Body of pancreas (tissue), 4 donors: ENCODE data around the gene SMYD4. TPM values are rescaled to one million over a fixed set of nuclear protein-coding genes. Genes with fewer than 3 reads are reported as not detected.

Experiments
- ATAC-seq: fragments of 150-250 bp; one replicate; pipeline ENCODE4 v1.9.1; 2016
- DNase-seq, 4 donors: peaks; one replicate each; pipeline ENCODE4 v3.0.0-alpha.2; 2019
- H3K27ac ChIP-seq, 4 donors: fragments of 200-600 bp; sonication (generic); 1 replicate in 3 of 4; 2 replicates in 1 of 4; pipeline versions ENCODE4 v1.5.1 to v1.6.1; 2016 to 2019; ENCODE audit warnings: mild to moderate bottlenecking in 1 of 4, mixed read lengths in 1 of 4, moderate library complexity in 1 of 4
- H3K27me3 ChIP-seq, 2 donors: fragments of 200-600 bp; sonication (generic); one replicate each; pipeline ENCODE4 v1.6.0; 2016; ENCODE audit warnings: mild to moderate bottlenecking in 1 of 2
- H3K36me3 ChIP-seq, 2 donors: fragments of 200-600 bp; sonication (generic); replicated peaks in 1 of 2; 2 replicates each; pipeline ENCODE4 v1.5.1; 2016; ENCODE audit warnings: low read depth in 2 of 2; ENCODE audit not compliant: insufficient read depth in 1 of 2
- H3K4me1 ChIP-seq: fragments of 200-600 bp; sonication (generic); one replicate; pipeline ENCODE4 v1.6.0; 2016
- H3K4me3 ChIP-seq, 2 donors: fragments of 200-600 bp; sonication (generic); 1 replicate in 1 of 2; 2 replicates in 1 of 2; pipeline ENCODE4 v1.5.1; 2016 to 2019
- H3K9me3 ChIP-seq, 3 donors: fragments of 200-600 bp; sonication (generic); 1 replicate in 2 of 3; 2 replicates in 1 of 3; pipeline ENCODE4 v1.5.1; 2016
- CTCF ChIP-seq, 7 experiments: fragments of 450-650 bp in 4 of 7; fragments of 200-600 bp in 3 of 7; sonication (generic) in 3 of 7; IDR thresholded peaks; one replicate each; pipeline ENCODE4 v1.5.1; 2016 to 2019; ENCODE audit warnings: antibody characterized with exemption in 7 of 7
- POLR2A ChIP-seq, 3 donors: fragments of 450-650 bp; IDR thresholded peaks; one replicate each; pipeline ENCODE4 v1.6.1; 2016; ENCODE audit warnings: antibody characterized with exemption in 3 of 3, mild to moderate bottlenecking in 2 of 3
- WGBS, 2 donors: methylation state at CpG; one replicate each; pipeline ENCODE4 v1.1.5; 2017; 5-methylcytosine and 5-hydroxymethylcytosine counted together
- intact Hi-C: fragments of 100-400 bp; cut with DNase I; formaldehyde crosslinking; loops from one replicate; pipeline ENCODE4 v1.15.1; 2023
- total RNA-seq, 2 donors: library from RNA; depleted of rRNA; stranded (reverse); fragments of >200 nt; gene quantifications; one replicate each; pipeline ENCODE4 v1.1.0, GENCODE V29; 2016

The SMYD4 gene
- total RNA-seq, 2 donors from 2014 or later: 4.0 to 7.0 TPM

GRCh38 chr17:1872976-1873375 is 43.3 kb upstream of the SMYD4 start:
- intact Hi-C loops: no loop called here
- 83 to 88% methylated on average over 4 of the region's 4 CpGs for WGBS, 2 donors
- DNase-seq: no peak
- H3K27ac ChIP-seq: no peak overlapping the region
- no peak for ATAC-seq
- TF ChIP-seq CTCF (IDR thresholded peaks at IDR 0.05) (no peak), POLR2A (IDR thresholded peaks at IDR 0.05) (no peak)
- H3K4me1 ChIP-seq: no peaks in the 10 kb centered on the region
- H3K9me3 ChIP-seq: no peaks in the 10 kb centered on the region
- H3K27me3 ChIP-seq: no peaks in the 10 kb centered on the region
- H3K36me3 ChIP-seq: peaks cover 0 to 10% of the 10 kb centered on the region in 2 donors
- no peak overlapping the region for H3K4me3 ChIP-seq

- intact Hi-C loops: no loop called here
- no peak overlapping the region for H3K27ac ChIP-seq
- no peak for ATAC-seq
- H3K9me3 ChIP-seq: no peaks in the 10 kb centered on the region
- no peaks in the 10 kb centered on the region for H3K4me1 ChIP-seq
- no peaks in the 10 kb centered on the region for H3K27me3 ChIP-seq
- no peak overlapping the region for H3K4me3 ChIP-seq
- TF ChIP-seq POLR2A (IDR thresholded peaks at IDR 0.05): no peak
- TF ChIP-seq CTCF (IDR thresholded peaks at IDR 0.05): no peak
- 92 to 93% methylated on average over 12 of the region's 12 CpGs for WGBS, 2 donors
- peaks cover 0 to 10% of the 10 kb centered on the region in 2 donors for H3K36me3 ChIP-seq
- no peak for DNase-seq
Observed at GRCh38 chr17:1872254-1872653, 42.6 kb upstream of the SMYD4 start.

GRCh38 chr17:1871756-1872155 is 42.1 kb upstream of the SMYD4 start:
- ATAC-seq: no peak
- Histone ChIP-seq H3K9me3 (no peaks in the 10 kb centered on the region), H3K4me3 (no peak overlapping the region), H3K27ac (no peak overlapping the region), H3K4me1 (no peaks in the 10 kb centered on the region), H3K36me3 (peaks cover 0 to 10% of the 10 kb centered on the region in 2 donors), H3K27me3 (no peaks in the 10 kb centered on the region)
- no peak for TF ChIP-seq POLR2A (IDR thresholded peaks at IDR 0.05)
- DNase-seq: no peak
- WGBS, 2 donors: 73 to 83% methylated on average over 5 of the region's 5 CpGs
- intact Hi-C loops: no loop called here

GRCh38 chr17:1870592-1870991 is 40.9 kb upstream of the SMYD4 start:
- H3K9me3 ChIP-seq: no peaks in the 10 kb centered on the region
- no peak overlapping the region for H3K4me3 ChIP-seq
- no peaks in the 10 kb centered on the region for H3K27me3 ChIP-seq
- no peaks in the 10 kb centered on the region for H3K4me1 ChIP-seq
- peaks cover 0 to 9% of the 10 kb centered on the region in 2 donors for H3K36me3 ChIP-seq
- no peak for ATAC-seq
- intact Hi-C loops: no loop called here
- H3K27ac ChIP-seq: no peak overlapping the region
- WGBS, 2 donors: 84 to 89% methylated on average over 3 of the region's 3 CpGs
- no peak for DNase-seq
- TF ChIP-seq CTCF (IDR thresholded peaks at IDR 0.05): no peak
- TF ChIP-seq POLR2A (IDR thresholded peaks at IDR 0.05): no peak

GRCh38 chr17:1868090-1868489 is 38.4 kb upstream of the SMYD4 start:
- DNase-seq: no peak
- no peak for ATAC-seq
- WGBS, 2 donors: 89 to 90% methylated on average over 7 to 8 of the region's 8 CpGs
- TF ChIP-seq POLR2A (IDR thresholded peaks at IDR 0.05) (no peak), CTCF (IDR thresholded peaks at IDR 0.05) (no peak)
- intact Hi-C loops: no loop called here
- H3K36me3 ChIP-seq: no peaks in the 10 kb centered on the region
- no peak overlapping the region for H3K27ac ChIP-seq
- H3K27me3 ChIP-seq: no peaks in the 10 kb centered on the region
- no peaks in the 10 kb centered on the region for H3K4me1 ChIP-seq
- no peak overlapping the region for H3K4me3 ChIP-seq
- H3K9me3 ChIP-seq: no peaks in the 10 kb centered on the region
